Neural cell (in vitro differentiated cells): ENCODE measurements around the gene CDKL1. TPM values are rescaled to one million over a fixed set of nuclear protein-coding genes. Genes with fewer than 3 reads are reported as not detected.

Experiments
- H2AFZ ChIP-seq: fragments of 200-600, 300-800 bp; sonication (generic), shearing (Covaris generic); 2 replicates; pipeline ENCODE4 v1.6.0; 2014; ENCODE audit warnings: low read depth, mild to moderate bottlenecking, antibody characterized with exemption, low read length, moderate library complexity
- H3F3A ChIP-seq: fragments of 200-600 bp; shearing (Covaris generic); 2 replicates; pipeline ENCODE4 v1.6.1; 2016; ENCODE audit warnings: mild to moderate bottlenecking, moderate library complexity, mixed read lengths, antibody characterized with exemption, low read length; ENCODE audit not compliant: insufficient read depth, poor library complexity, severe bottlenecking
- H3K27ac ChIP-seq: fragments of 200-600, 300-800 bp; sonication (generic), shearing (Covaris generic); 2 replicates; pipeline ENCODE4 v1.5.1; 2014; ENCODE audit warnings: mild to moderate bottlenecking, low read length, moderate library complexity
- H3K27me3 ChIP-seq: fragments of 300-800, 200-600 bp; sonication (generic), shearing (Covaris generic); 2 replicates; pipeline ENCODE4 v1.6.0; 2014; ENCODE audit warnings: mild to moderate bottlenecking, low read depth, low read length, moderate library complexity; ENCODE audit not compliant: insufficient read depth
- H3K36me3 ChIP-seq: fragments of 300-800, 200-600 bp; sonication (generic), shearing (Covaris generic); 2 replicates; pipeline ENCODE4 v1.5.1; 2014; ENCODE audit warnings: mild to moderate bottlenecking, antibody characterized with exemption, low read length, moderate library complexity; ENCODE audit not compliant: insufficient read depth
- H3K4me2 ChIP-seq: fragments of 300-800, 200-600 bp; sonication (generic), shearing (Covaris generic); 2 replicates; pipeline ENCODE4 v1.6.0; 2014; ENCODE audit warnings: mild to moderate bottlenecking, low read length
- H3K4me3 ChIP-seq: fragments of 300-800, 200-600 bp; sonication (generic), shearing (Covaris generic); 2 replicates; pipeline ENCODE4 v1.5.1; 2014; ENCODE audit warnings: mild to moderate bottlenecking, low read length, moderate library complexity
- H3K79me2 ChIP-seq: fragments of 200-600 bp; shearing (Covaris generic); replicated peaks from 2 replicates; pipeline ENCODE4 v1.6.0; 2014; ENCODE audit warnings: mild to moderate bottlenecking, low read length, moderate library complexity; ENCODE audit not compliant: insufficient read depth
- H3K9ac ChIP-seq: fragments of 300-800, 200-600 bp; sonication (generic), shearing (Covaris generic); 2 replicates; pipeline ENCODE4 v1.6.1; 2016; ENCODE audit warnings: mild to moderate bottlenecking, low read length, mixed read lengths
- H3K9me2 ChIP-seq: fragments of 200-600 bp; shearing (Covaris generic); 2 replicates; pipeline ENCODE4 v1.6.1; 2016; ENCODE audit warnings: mild to moderate bottlenecking, low read length, mixed read lengths; ENCODE audit not compliant: insufficient read depth
- H3K9me3 ChIP-seq: fragments of 200-600, 300-800 bp; sonication (generic), shearing (Covaris generic); 2 replicates; pipeline ENCODE4 v1.6.1; 2016; ENCODE audit warnings: mild to moderate bottlenecking, mixed run types, low read length, moderate library complexity, mixed read lengths
- H4K20me1 ChIP-seq: fragments of 200-600 bp; shearing (Covaris generic); 2 replicates; pipeline ENCODE4 v1.6.1; 2016; ENCODE audit warnings: mild to moderate bottlenecking, mixed run types; ENCODE audit not compliant: insufficient read depth
- EP300 ChIP-seq: fragments of 450-650 bp; conservative IDR thresholded peaks from 2 replicates; pipeline ENCODE4 v1.6.1; 2014; ENCODE audit warnings: antibody characterized with exemption, mild to moderate bottlenecking, moderate library complexity; ENCODE audit not compliant: poor library complexity, severe bottlenecking
- EZH2 ChIP-seq: fragments of 200-600, 300-800 bp; shearing (Covaris generic), sonication (generic); IDR thresholded peaks from 2 replicates; pipeline ENCODE4 v1.6.1; 2014; ENCODE audit warnings: antibody characterized with exemption, low read length, borderline replicate concordance, mild to moderate bottlenecking; ENCODE audit not compliant: insufficient read depth, poor library complexity, severe bottlenecking
- MXI1 ChIP-seq: fragments of 450-650 bp; conservative IDR thresholded peaks from 2 replicates; pipeline ENCODE4 v1.6.1; 2014; ENCODE audit warnings: antibody characterized with exemption, mild to moderate bottlenecking; ENCODE audit not compliant: poor library complexity, severe bottlenecking
- POLR2AphosphoS5 ChIP-seq: IDR thresholded peaks from 2 replicates; pipeline ENCODE4 v1.6.1; 2012
- RAD21 ChIP-seq: fragments of 450-650 bp; conservative IDR thresholded peaks from 2 replicates; pipeline ENCODE4 v1.6.1; 2014; ENCODE audit warnings: antibody characterized with exemption, mild to moderate bottlenecking, moderate library complexity
- SMC3 ChIP-seq: fragments of 450-650 bp; conservative IDR thresholded peaks from 2 replicates; pipeline ENCODE4 v1.6.1; 2014; ENCODE audit warnings: antibody characterized with exemption, mild to moderate bottlenecking, moderate library complexity; ENCODE audit not compliant: poor library complexity
- TAF1 ChIP-seq: IDR thresholded peaks from 2 replicates; pipeline ENCODE4 v1.6.1; 2012; ENCODE audit warnings: low read depth
- polyA plus RNA-seq: library from polyadenylated mRNA; depleted of rRNA; stranded (reverse); fragments of >200 nt; gene quantifications from 2 replicates; pipeline ENCODE4 v1.2.3, GENCODE V29; 2014
- TF ChIP-seq, protein P1 (sequence below): fragments of 450-650 bp; IDR thresholded peaks from 2 replicates; pipeline ENCODE4 v1.5.1; 2014; ENCODE audit warnings: antibody characterized with exemption, mild to moderate bottlenecking, moderate library complexity; ENCODE audit not compliant: poor library complexity, severe bottlenecking
- TF ChIP-seq, protein P2 (sequence below): IDR thresholded peaks from 2 replicates; pipeline ENCODE4 v1.6.1; 2012; ENCODE audit warnings: borderline replicate concordance

The CDKL1 gene
- polyA plus RNA-seq, 1 donor from 2014 or later = 3.1 TPM

DNA sequence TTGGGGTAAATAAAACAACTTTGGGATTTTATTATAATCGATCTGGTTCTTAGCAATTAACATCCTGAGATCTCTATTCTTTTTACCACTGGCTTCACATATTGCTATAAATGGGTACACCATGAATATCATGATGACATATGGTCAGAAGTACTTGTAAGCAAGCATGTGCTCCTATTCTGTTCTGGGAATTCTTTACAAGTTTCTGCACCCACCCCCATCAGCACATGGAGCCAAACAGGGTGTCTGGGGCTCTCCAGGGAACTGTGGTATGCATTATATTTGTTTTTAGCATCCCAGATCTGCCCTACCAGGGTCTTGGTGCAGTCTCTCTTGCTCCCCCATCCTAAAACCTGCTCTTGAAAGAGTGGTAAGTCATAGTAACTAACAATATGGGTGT lies 53.2 kb downstream of the CDKL1 start:
- Histone ChIP-seq H3K79me2 (no peaks in the 10 kb centered on the region), H3F3A (no peaks in the 10 kb centered on the region), H4K20me1 (no peaks in the 10 kb centered on the region), H3K27ac (no peak overlapping the region), H3K4me2 (no peak overlapping the region), H3K27me3 (no peaks in the 10 kb centered on the region), H3K9me3 (no peaks in the 10 kb centered on the region), H3K9ac (no peak overlapping the region), H3K36me3 (no peaks in the 10 kb centered on the region), H3K4me3 (no peak overlapping the region), H3K9me2 (no peaks in the 10 kb centered on the region), H2AFZ (no peak overlapping the region)
- no peak for TF ChIP-seq TAF1
- TF ChIP-seq EZH2 = no peak
- no peak for TF ChIP-seq MXI1
- no peak for TF ChIP-seq POLR2AphosphoS5
- TF ChIP-seq, protein P1, sequence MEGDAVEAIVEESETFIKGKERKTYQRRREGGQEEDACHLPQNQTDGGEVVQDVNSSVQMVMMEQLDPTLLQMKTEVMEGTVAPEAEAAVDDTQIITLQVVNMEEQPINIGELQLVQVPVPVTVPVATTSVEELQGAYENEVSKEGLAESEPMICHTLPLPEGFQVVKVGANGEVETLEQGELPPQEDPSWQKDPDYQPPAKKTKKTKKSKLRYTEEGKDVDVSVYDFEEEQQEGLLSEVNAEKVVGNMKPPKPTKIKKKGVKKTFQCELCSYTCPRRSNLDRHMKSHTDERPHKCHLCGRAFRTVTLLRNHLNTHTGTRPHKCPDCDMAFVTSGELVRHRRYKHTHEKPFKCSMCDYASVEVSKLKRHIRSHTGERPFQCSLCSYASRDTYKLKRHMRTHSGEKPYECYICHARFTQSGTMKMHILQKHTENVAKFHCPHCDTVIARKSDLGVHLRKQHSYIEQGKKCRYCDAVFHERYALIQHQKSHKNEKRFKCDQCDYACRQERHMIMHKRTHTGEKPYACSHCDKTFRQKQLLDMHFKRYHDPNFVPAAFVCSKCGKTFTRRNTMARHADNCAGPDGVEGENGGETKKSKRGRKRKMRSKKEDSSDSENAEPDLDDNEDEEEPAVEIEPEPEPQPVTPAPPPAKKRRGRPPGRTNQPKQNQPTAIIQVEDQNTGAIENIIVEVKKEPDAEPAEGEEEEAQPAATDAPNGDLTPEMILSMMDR = no peak
- no peak for TF ChIP-seq EP300
- TF ChIP-seq RAD21 = no peak
- TF ChIP-seq, protein P2, sequence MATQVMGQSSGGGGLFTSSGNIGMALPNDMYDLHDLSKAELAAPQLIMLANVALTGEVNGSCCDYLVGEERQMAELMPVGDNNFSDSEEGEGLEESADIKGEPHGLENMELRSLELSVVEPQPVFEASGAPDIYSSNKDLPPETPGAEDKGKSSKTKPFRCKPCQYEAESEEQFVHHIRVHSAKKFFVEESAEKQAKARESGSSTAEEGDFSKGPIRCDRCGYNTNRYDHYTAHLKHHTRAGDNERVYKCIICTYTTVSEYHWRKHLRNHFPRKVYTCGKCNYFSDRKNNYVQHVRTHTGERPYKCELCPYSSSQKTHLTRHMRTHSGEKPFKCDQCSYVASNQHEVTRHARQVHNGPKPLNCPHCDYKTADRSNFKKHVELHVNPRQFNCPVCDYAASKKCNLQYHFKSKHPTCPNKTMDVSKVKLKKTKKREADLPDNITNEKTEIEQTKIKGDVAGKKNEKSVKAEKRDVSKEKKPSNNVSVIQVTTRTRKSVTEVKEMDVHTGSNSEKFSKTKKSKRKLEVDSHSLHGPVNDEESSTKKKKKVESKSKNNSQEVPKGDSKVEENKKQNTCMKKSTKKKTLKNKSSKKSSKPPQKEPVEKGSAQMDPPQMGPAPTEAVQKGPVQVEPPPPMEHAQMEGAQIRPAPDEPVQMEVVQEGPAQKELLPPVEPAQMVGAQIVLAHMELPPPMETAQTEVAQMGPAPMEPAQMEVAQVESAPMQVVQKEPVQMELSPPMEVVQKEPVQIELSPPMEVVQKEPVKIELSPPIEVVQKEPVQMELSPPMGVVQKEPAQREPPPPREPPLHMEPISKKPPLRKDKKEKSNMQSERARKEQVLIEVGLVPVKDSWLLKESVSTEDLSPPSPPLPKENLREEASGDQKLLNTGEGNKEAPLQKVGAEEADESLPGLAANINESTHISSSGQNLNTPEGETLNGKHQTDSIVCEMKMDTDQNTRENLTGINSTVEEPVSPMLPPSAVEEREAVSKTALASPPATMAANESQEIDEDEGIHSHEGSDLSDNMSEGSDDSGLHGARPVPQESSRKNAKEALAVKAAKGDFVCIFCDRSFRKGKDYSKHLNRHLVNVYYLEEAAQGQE = no peak
- no peak for TF ChIP-seq SMC3

DNA sequence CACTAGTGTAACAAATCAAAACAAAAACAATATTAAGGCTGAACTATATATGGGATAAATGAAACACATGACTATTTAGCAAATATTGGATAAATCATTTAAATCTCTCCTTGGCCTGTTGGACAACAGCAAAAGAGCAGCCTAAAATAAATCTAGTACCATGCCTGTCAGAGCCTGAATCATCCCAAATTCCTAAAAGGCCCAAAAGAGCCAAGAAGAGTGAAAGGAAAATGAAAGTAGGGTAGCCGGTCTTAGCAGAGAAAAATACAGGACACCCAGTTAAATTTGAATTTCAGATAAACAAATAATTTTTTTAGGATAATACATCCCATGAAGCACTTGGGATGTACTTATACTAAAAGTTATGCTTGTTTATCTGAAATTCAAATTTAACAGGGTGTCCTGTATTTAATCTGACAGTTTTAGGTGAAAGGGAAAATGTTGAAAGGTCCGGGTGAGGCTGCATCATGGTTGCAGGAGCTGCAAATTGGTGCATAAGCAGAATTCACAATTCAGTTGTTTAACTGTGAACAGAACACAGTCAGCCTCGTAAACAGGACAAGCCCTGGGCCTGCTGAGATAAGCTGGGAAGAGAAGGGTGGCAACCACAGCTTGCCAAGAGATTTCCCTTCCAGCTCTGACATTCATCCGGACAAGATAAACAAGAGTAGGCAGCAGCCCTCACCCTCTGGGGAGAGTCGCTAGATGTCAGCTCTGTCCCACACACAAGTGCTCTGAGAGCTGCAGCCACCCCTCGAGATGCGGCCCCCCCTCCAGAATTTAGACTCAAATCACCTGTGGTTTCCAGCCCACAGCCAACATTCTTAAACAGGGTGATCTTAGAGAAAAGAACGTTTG lies 54.2 kb downstream of the CDKL1 start:
- no peak for TF ChIP-seq MXI1
- no peak for TF ChIP-seq POLR2AphosphoS5
- TF ChIP-seq, protein P2 = no peak
- no peak for TF ChIP-seq TAF1
- no peak for TF ChIP-seq EP300
- TF ChIP-seq SMC3 = no peak
- no peak for TF ChIP-seq EZH2
- TF ChIP-seq RAD21 = no peak
- TF ChIP-seq, protein P1 = no peak
- no peak overlapping the region for H3K9ac ChIP-seq
- no peak overlapping the region for H3K4me2 ChIP-seq
- no peaks in the 10 kb centered on the region for H3K36me3 ChIP-seq
- H3K27me3 ChIP-seq = no peaks in the 10 kb centered on the region
- no peaks in the 10 kb centered on the region for H3F3A ChIP-seq
- H3K27ac ChIP-seq = no peak overlapping the region
- no peaks in the 10 kb centered on the region for H3K9me2 ChIP-seq
- H2AFZ ChIP-seq = no peak overlapping the region
- no peaks in the 10 kb centered on the region for H3K79me2 ChIP-seq
- H4K20me1 ChIP-seq = no peaks in the 10 kb centered on the region
- no peaks in the 10 kb centered on the region for H3K9me3 ChIP-seq
- H3K4me3 ChIP-seq = no peak overlapping the region
